ENCODE results near the gene HNF4A. TPM values are rescaled to one million over a fixed set of nuclear protein-coding genes. Genes with fewer than 3 reads are reported as not detected.

HNF4A gene
- total and polyA plus RNA-seq, 2 of the 13 experiments (the other 11 are each of a cell fraction or from before 2014, with no cell fraction given), result 80.9 to 169 TPM

- CTCF ChIA-PET (ENCODE audit: low intra/inter-chr PET ratio, low total read pairs), result no interaction called here
- Histone ChIP-seq H2AFZ (ENCODE audit: low read length) (no peak overlapping the region), H3K4me1 (ENCODE audit: insufficient read depth, low read length) (peaks cover 100% of the 10 kb centered on the region), H3K4me3 (replicated peaks in 1 of 3; ENCODE audit: insufficient read depth in 1 of 3, low read depth in 2 of 3, low read length in 3 of 3) (no peak overlapping the region), H3K36me3 (replicated peaks in 1 of 2; ENCODE audit: control insufficient read depth in 1 of 2, insufficient read depth in 2 of 2, low read length in 2 of 2) (peaks cover 56 to 77% of the 10 kb centered on the region in 2 experiments), H3K27me3 (ENCODE audit: control insufficient read depth in 1 of 2, insufficient read depth in 2 of 2, low read length in 2 of 2) (no peaks in the 10 kb centered on the region), H4K20me1 (ENCODE audit: insufficient read depth, low read length) (no peaks in the 10 kb centered on the region), H3K9ac (ENCODE audit: insufficient read depth, low read depth, low read length) (peak overlapping the region; percentile 29; the same call in 1 of the 2 replicates), H3K27ac (ENCODE audit: extremely low read length, insufficient read depth, low read length) (peak overlapping the region; percentile 87), H3K9me3 (ENCODE audit: low read length) (no peaks in the 10 kb centered on the region), H3K79me2 (ENCODE audit: insufficient read depth, low read length) (peaks cover 15% of the 10 kb centered on the region), H3K4me2 (ENCODE audit: low read depth, low read length) (0 out of 2 replicates have a peak overlapping the region, but pooled peaks have one; percentile 13)
- FAIRE-seq (no peak), DNase-seq (ENCODE audit: low spot score) (no peak), ATAC-seq (no peak)
- intact Hi-C loops (cut with micrococcal nuclease; ENCODE audit: unreplicated experiment) (no loop called here), in situ Hi-C loops (cut with HindIII; ENCODE audit: extremely low pct_ligation_motif_present, low pct_unique_long_range_greater_than_20kb) (no loop called here)
- BruUV-seq (replicated peaks), result no TSS peak
- POLR2A ChIA-PET, result interaction anchor here (1.2 to 11.5 kb wide), 7 partner anchors 11 to 62 kb away, joined by 3 to 556 read pairs (median 22); partner anchors contain the start of gene HNF4A
- 96% methylated on average over 14 of the region's 14 CpGs for WGBS (ENCODE audit: low lambda C conversion rate)
- TF ChIP-seq LRRFIP1 (CRISPR knock-in tag; conservative IDR thresholded peaks at IDR 0.05) (no peak), NR0B2 (CRISPR knock-in tag; IDR thresholded peaks at IDR 0.05) (0 out of 2 replicates have a peak, but pooled peaks have one; percentile 24), ZMYM3 (CRISPR knock-in tag; IDR thresholded peaks at IDR 0.05) (peak; percentile 94), POLR2AphosphoS5 (IDR thresholded peaks at IDR 0.05; ENCODE audit: low read depth, low read length) (peak; percentile 38; the same call in 1 of the 2 replicates), MZF1 (CRISPR knock-in tag; IDR thresholded peaks at IDR 0.05; ENCODE audit: borderline replicate concordance) (0 out of 2 replicates have a peak, but pooled peaks have one; percentile 57), CBX2 (IDR thresholded peaks at IDR 0.05; ENCODE audit: low read depth, low read length) (no peak), CBX2 (CRISPR knock-in tag; IDR thresholded peaks at IDR 0.05; ENCODE audit: low read depth) (no peak), HES4 (CRISPR knock-in tag; IDR thresholded peaks at IDR 0.05; ENCODE audit: borderline replicate concordance) (0 out of 2 replicates have a peak, but pooled peaks have one; percentile 24), ZNF333 (CRISPR knock-in tag; IDR thresholded peaks at IDR 0.05; ENCODE audit: borderline replicate concordance) (peak; percentile 28; the same call in 1 of the 2 replicates), AGO1 (IDR thresholded peaks at IDR 0.05; ENCODE audit: low read depth, low read length, poor library complexity, severe bottlenecking) (peak; percentile 28), PAF1 (CRISPR knock-in tag; IDR thresholded peaks at IDR 0.05) (peak; percentile 54), ADNP (CRISPR knock-in tag; IDR thresholded peaks at IDR 0.05) (peak; percentile 58; the same call in 1 of the 2 replicates), ELF3 (CRISPR knock-in tag; IDR thresholded peaks at IDR 0.05) (no peak), ZNF451 (CRISPR knock-in tag; IDR thresholded peaks at IDR 0.05) (peak; percentile 42; the same call in 1 of the 2 replicates)
Measured at GRCh38 chr20:44413575-44414345, 58.3 kb downstream of the HNF4A start.
